GM12872 (cell line): ENCODE data around the gene DLX3.

ENCODE experiments used
- CTCF ChIP-seq: IDR thresholded peaks from 3 replicates; pipeline ENCODE4 v1.5.1; 2011; ENCODE audit warnings: low read depth, mild to moderate bottlenecking, low read length, moderate library complexity; ENCODE audit not compliant: insufficient read depth

The DLX3 gene

GRCh38 chr17:50003911-50004310 lies 8.9 kb upstream of the DLX3 start:
- no peak for TF ChIP-seq CTCF

GRCh38 chr17:49998836-49999511 lies 4.0 kb upstream of the DLX3 start:
- no peak for TF ChIP-seq CTCF

DNA sequence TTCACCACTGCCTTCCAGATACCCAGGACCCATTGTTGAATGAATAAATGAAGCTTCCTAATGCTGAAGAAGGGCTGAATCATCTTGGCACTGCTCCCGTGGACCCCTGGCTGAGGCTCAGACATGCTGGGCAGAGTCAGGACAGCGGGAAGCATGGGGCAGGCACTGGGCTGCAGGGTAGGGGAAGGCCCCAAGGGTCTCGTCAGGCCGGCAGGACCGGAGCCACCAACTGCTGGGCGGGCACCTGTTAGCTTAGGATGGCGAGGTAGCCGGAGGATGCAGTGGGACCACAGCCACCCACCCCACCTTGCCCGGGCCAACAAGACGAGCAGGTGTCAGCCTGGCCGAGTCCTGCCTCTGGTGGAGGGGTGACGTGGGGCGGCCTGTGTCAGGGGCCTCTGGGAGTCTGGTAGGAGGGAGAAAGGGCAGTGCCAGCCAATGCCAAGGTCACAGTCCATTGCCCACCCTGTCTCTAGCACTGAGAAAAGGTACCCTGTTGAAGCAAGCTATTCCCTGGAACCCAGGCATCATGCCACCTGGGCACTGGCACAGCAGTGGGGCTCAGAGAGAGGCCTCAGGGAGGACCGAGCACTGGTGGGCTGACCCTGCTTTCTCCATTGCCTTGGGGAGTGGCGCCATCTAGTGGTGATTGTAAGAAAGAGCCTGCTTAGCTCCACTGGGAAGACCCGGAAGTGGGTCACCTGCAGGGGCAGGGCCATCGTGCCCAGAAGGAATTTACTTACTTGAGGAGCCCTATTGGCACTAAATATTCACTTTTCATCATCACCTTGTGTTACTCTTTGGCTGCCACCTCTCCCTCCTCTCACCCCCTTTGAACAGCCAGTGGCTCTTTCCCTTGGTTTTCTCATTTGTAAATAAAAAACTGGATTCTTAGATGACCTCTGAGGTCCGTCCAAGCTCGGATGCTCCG lies 3.0 kb upstream of the DLX3 start:
- TF ChIP-seq CTCF: peak; percentile 94

- no peak for TF ChIP-seq CTCF
Measured at GRCh38 chr17:49997301-49997650, 2.3 kb upstream of the DLX3 start.

GRCh38 chr17:49996495-49997300 lies 1.7 kb upstream of the DLX3 start:
- TF ChIP-seq CTCF: peak; percentile 94

DNA sequence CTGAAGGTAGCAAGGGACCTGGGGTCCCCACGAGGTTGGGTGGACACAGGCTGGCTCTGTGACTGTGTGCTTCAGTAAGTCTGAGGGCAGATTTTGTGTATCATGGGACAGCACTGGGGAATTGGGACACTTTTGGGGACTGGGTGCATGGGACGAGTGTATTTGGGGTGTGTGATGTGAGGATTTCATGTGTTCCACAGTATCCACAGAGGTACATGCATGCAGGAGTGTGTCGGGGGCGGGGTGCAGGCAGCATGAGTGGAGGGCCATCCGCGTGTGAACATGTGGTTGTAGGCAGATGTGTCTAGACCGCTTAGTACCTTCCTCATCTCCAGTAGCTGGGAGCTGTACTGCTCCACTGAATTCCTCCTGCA lies 1.1 kb upstream of the DLX3 start:
- TF ChIP-seq CTCF: no peak
